Measurements from ENCODE around the gene LLGL2. TPM values are rescaled to one million over a fixed set of nuclear protein-coding genes. Genes with fewer than 3 reads are reported as not detected.
A peak's percentile ranks its signal among the peaks of the same experiment; 100 is the strongest.

The LLGL2 gene
- total and polyA plus RNA-seq, 10 of the 15 experiments (the other 5 are each of a cell fraction or from before 2014, with no cell fraction given) = 0.21 to 9.9 (median 4.5) TPM

GRCh38 chr17:75516619-75517296, 8.7 kb upstream of the LLGL2 start (continued):
- 0 out of 2 replicates have a peak, but pooled peaks have one; percentile 59 for TF ChIP-seq ZNF687 (IDR thresholded peaks at IDR 0.05)
- TF ChIP-seq ZBTB4 (CRISPR knock-in tag; IDR thresholded peaks at IDR 0.05) = no peak
- TF ChIP-seq EGR1 (IDR thresholded peaks at IDR 0.05; ENCODE audit: borderline replicate concordance in 1 of 2, low read depth in 2 of 2, low read length in 2 of 2) = peak in 1 of 2 experiments; percentile 56; a peak in 1 of 3 replicates
- TF ChIP-seq DPF2 (IDR thresholded peaks at IDR 0.05) = 0 out of 2 replicates have a peak, but pooled peaks have one; percentile 10
- 0 out of 2 replicates have a peak, but pooled peaks have one; percentile 19 for TF ChIP-seq MXI1 (IDR thresholded peaks at IDR 0.05; ENCODE audit: low read depth, low read length)
- TF ChIP-seq NR2F1 (conservative IDR thresholded peaks at IDR 0.05) = peak; percentile 74; the same call in 1 of the 2 replicates
- TF ChIP-seq CBFB (IDR thresholded peaks at IDR 0.05; ENCODE audit: low read depth) = 0 out of 2 replicates have a peak, but pooled peaks have one; percentile 9
